Activated CD4-positive, alpha-beta T cell treated with anti-CD3 and anti-CD28 coated beads, Interleukin-2, amount 50 U/mL, for 48 hours (primary cell): ENCODE results near the gene SSPN.
"Not testable (repeated sequence)": the region's sequence is repeated elsewhere in the genome, so short reads cannot be mapped to it uniquely, and the experiment has no call there.

Experiments
- DNase-seq, 2 experiments: peaks; one replicate each; pipeline ENCODE4 v3.0.0-alpha.2; 2020

SSPN gene

DNA sequence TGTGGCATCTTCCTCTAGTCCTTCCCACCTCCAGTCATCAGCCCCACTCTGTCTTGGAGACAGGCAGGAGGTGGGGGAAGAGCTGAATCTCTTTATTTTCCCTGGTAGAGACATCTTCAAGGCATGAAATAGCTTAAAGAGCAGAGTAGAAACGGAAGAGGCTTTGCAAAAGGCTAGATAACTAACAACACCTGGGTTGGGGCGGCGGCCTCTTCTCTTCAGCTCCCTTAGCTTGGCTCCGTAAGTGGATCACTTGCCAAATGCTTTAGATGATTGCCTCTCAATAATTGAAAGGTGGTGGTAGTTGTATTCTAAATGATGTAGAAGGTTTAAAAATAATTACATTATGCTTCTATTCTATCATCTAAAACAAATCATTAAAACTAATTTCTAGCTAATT, 36.1 kb downstream of the SSPN start:
- no peak for DNase-seq

DNA sequence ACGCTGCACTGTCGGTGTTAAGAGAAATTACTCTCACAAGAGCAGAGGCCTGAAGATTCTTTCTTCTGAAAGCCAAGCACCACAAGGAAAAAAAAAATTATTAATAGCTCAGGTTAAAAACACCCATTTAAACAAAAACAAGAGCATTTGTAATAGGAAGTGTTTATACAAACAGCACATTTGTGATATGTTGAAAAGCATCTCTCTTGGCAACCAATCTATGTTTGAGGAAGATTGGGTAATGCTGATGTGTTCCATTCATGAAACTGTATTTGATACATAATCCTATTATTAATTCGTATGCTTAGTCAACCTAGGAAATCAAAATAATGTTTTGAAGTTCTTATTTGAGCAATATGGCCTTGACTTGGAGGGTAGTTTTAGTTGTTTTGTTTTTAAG, 36.5 kb downstream of the SSPN start:
- DNase-seq, result no peak

DNA sequence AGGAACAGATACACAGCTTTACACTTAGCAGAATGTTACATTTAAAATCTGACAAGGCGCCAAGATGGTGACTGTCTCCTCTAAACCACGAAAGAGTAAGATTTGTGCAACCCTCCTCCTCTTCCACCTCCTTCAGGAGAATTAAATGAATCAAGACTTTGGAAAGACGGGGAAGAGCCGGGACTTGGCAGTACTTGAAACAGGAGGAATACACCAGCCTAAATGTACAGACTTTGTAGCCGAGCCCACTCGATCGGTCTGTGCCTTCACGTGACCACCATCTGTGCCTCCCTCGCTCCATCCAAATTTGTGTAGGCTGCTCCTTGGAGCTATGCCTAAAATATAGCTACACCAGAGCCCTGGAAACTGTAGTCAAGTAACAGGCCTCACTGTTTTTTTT, 38.3 kb downstream of the SSPN start:
- no peak for DNase-seq

DNA sequence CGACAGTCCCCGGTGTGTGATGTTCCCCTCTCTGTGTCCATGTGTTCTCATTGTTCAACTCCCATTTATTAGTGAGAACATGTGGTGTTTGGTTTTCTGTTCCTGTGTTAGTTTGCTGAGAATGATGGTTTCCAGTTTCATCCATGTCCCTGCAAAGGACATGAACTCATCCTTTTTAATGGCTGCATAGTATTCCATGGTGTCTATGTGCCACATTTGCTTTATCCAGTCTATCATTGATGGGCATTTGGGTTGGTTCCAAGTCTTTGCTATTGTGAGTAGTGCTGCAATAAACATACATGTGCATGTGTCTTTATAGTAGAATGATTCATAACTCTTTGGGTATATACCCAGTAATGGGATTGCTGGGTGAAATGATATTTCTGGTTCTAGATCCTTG, 40.1 kb downstream of the SSPN start:
- DNase-seq, result not testable (repeated sequence)

DNA sequence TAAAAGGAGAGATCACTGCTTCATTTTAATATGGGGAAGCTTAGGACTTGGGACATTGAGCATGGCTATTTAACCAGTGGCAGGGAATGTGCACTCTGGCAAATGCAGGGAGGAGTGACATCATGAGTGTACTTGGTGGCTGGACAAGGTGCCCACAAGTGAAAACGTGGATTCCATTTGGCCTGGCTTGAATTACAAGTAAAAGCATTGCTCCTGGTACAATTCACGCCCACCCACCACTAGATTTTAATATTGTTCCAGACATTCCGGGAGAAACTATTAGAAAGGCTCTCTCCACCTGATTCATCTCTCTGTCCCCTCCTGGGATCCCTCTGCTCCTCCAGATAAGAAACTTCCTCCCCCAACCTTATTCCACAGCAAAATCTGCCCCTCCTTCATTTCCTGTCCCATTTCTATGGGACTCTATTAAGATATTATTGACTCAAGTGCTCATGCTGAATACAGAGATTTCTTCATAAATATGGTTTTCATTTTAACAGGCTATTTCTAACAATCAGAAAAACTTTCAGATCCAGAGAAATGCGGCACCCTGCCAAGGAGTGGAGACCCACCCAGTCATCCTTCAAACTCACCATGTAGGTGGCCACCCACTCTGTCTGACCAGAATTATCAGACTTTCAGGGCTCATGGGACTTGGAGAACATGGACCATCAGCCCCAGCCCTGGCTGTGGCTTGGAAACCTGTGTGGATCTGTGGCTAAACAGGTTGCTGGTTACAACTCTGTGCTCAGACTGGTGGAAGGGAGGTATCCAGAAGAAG, 43.2 kb downstream of the SSPN start:
- DNase-seq, result no peak

DNA sequence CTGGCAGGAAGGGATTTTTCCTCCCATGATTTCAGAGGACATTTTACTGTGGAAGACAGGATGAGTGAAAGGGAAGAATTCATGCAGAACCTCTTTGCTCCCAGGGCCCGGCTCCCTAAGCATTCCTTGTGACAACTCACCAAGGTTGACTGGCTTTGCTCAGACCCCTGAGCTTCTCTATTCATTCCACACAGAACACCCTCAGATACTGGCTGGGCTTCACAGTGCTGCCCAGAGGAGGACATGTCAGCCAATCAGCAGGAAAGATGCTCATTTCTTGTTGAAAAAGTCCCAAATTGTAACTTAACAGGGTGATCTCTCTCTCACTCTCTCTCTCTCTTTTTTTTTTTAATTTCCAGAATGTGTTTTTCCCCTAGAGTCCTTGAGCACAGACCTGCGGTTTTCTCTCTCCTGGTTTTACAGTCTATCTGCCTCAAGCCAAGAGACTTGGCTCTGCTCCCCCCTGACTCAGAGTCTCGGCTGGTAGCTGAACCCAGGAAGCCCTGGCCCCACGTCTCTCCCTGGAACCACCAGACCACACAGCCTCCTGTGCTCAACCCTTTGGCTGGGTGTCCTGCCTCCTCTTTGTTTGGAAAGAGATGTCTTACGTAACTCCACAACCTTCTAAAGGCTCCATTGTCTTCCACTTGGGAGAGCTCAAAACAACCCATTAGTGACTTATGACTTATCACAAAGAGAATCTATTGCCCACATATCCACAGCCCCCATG, 43.9 kb downstream of the SSPN start:
- DNase-seq, result no peak

DNA sequence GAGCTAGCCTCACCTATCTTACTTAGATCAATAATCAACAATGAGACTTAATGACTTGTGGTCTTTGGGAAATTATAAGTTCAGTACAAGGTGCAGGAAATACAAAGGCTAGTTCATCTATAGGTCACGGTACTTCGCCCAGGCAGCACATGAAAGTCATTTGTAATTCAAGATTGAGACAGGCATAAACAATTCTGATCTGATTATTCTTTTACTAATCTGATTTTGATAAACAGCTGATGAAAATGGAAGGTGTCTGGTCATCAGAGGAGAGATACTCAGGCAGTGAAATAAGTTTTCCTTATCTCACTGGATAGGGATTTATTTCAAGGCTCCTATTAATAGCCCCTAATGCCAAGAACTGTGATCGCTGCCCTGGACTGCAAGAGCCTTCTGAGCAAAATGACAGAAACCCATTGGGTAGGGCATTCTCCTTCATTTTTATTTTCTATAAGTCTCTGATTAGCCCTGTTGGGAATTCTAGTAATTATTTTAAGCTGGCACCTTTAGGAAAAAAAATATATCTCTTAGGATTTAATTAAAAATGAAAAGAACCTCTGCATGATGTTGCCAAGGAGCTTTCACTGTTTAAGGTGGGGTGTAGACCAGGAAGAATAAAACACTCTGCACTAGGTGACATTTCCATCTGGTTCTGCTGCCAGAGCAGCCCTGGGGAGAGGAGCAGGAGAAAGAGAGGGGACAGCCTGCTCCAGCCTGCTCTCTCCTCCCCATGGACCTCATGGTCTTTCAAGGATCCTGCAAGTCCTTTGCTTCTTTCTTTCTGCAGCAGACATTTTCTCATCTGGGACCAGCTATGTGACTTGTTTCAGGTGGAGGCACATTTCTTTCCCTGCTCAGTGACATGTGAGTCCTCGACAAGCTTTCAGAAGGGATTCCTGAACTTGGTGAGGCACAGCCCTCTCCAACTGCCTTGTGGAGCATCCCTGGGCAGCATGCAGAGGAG, 44.8 kb downstream of the SSPN start:
- no peak for DNase-seq

DNA sequence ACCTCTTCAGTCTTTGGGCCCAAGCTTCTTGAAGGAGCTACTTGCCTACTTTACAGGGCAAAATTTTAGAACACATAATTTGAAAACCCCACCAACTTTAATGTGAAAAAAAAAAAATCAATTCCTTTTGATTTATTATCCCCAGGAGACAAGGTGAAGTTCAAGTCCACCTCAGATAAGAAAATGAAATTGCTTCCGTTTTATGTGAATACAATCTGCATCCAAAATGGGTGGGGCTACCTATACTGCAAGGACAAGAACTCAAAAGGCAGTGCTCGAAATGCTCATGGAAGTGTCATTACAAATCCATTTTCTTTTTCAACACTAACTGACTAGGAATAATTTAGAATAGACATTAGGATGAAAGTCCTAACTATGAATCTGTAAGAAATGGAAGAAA, 45.7 kb downstream of the SSPN start:
- DNase-seq, result no peak

DNA sequence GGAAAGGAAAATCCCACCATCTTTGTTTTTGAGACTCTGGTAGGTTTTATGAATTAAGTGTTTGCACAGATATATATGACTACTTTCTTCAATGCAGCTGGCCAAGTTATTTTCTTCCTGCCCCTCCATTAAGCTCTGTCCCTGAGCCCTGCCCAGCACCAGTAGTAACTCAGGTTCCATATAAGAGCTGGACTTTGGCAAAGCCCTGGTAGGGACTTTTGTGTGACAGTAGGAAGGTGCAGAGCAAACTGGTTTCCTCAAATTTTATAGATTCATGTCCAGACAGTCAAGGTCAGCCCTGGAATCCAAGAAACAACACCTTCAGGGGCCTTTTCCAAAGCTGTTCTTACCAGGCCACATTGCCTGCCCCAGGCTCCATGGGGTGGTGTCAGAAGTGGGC, 47.3 kb downstream of the SSPN start:
- no peak for DNase-seq

DNA sequence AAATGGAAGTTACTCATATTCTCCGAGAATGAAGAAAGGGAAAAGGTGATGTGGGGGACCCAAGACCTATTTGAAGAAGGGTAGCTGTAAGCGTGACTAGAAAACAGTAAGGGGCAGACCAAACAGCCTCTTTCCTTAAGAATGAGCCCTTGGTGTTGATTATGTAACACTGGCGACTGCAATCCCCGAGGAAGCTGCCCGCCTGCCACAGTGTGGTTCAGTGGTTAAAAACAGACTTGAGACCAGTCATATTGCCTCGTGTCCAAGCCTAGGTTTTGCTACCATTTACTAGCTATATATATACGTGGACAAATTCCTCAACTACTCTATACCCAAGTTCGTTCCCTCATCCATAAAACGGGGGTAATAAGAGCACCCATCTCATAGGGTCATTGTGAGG, 49.1 kb downstream of the SSPN start:
- DNase-seq, result no peak

DNA sequence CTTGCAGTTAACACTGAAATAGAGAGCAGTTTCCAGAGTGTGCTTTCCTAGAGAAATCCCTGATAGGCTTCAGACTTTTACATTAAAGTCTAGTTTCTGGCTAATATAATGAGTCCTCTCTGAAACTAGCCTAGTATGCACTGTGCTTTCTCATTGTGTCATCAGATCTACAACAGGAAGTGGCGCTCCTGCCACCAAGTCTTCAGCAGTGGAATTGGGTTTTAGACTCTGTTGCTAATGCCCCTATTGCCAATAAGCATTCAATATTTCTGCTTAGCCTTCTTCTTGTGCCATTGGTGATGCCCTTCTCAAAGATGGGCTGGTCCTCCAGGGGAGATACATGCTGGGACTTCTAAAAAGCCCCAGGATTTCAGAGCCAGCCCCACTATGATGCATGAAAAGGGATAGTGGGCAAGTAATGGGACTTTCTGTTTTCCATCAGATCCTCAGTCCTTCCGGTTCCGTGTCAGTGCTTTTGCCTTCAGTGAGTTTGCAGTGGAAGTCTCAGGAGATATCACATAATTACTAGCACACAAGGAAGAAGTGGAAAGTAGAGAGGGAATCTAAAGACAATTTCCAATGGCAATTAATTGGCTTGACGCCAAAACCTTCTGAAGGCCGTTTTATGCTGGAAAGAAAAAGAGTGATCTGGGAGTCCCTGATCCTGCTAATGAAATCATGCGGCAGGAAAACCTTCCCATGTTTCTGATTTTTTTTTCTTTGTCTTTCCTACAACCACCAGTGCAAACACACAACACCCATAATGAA, 50.0 kb downstream of the SSPN start:
- DNase-seq, result no peak

DNA sequence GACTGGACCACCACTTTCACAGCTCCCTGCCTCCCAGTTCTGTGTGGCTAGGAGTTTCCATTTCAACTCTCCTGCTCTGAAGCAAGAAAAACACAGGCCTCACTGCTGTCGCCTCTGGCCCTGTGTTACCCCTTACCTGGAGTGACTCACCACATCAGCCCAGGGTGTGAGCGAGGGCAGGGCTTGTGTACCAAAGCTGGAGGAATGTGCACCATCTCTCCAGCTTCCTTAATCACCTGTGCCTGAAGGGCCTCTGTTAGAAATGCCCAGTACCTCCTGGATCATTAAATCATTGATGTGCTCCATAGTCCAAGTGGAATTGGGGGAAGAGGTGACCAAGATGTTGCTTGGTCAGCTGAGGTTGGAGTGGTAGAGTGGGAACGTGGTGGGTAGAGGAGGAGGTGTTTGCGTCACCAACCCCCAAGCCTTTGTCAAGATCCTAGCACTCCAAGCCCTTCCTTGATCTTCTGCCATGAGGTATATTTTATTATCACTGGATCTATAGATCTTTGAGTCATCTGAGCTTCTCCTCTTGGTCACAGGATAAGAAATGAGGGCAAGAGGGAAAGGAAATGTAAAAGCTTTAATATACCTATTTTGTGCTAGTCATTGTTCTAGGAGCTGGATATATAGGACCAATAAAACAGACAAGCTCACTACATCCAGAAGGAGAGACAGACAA, 51.3 kb downstream of the SSPN start:
- no peak for DNase-seq

DNA sequence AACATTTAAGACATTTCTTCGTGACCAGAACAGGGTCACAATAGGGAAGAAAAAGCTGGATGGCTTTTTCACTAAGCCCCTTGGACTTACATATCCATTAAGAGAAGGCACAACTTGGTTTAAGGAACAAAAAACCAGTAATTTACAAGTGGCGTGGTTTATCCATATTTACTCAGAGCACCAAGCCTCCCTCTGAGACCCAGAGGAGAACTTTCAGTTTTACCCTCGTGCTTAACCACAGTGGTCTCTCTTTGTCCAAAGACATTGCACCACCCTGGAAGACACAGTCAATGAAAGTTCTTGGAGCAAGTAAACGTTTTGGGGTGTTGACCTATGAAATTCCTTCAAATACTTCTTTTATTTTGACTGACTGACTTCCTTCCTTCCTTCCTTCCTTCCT, 52.5 kb downstream of the SSPN start:
- no peak for DNase-seq

DNA sequence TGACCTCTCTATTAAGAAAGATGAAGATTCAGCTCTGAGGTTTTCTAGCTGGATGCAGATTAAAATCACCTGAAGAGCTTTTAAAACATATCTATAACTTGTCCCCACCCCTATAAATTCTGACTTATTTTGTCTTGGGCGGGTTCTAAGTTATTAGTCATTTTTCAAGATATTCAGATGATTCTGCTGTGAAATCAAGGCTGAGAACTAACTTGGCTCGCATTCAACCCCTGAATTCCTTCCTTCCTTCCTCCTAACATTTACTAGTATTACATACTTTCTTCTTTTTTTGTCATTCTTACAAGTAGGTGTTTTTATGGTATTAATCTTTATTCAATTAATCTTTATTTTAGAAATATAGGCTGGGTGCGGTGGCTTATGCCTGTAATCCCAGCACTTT, 55.4 kb downstream of the SSPN start:
- DNase-seq, result no peak

DNA sequence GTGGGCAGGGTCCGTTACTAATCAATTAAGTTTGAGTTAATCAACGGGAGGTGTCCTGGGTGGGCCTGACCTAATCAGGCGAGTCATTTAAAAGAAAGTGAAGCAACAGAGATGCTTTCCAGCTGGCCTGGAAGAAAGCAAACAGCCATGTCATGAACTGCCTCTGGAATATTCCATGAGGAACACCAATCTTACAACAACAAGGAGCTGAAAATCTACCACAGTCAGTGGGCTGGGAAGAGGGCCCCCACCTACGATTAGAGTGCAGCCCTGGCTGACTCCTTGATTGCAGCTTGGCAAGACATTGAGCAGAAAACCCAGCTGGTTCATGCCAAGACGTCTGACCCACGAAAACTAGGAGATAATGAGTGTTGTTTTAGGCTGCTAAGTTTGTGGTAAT, 56.2 kb downstream of the SSPN start:
- no peak for DNase-seq

DNA sequence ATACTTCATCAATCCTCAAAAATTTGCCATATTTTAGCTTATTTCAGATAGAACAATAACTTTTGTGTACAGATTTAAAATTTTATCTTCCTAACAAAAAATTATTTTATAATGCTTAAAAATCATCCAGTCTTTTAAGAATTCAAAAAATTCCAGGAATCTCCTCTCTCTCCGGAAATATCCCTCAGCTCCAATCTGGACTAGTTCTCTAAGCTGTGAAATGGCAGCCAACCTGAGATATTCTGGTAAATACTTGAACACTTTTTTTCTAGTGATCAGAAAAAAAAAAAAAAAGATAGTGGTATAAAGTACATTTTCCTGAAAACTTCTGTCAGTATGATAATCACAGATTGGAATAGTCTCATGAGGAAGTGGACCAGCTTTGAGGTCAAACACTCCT, 57.6 kb downstream of the SSPN start:
- DNase-seq, result no peak

DNA sequence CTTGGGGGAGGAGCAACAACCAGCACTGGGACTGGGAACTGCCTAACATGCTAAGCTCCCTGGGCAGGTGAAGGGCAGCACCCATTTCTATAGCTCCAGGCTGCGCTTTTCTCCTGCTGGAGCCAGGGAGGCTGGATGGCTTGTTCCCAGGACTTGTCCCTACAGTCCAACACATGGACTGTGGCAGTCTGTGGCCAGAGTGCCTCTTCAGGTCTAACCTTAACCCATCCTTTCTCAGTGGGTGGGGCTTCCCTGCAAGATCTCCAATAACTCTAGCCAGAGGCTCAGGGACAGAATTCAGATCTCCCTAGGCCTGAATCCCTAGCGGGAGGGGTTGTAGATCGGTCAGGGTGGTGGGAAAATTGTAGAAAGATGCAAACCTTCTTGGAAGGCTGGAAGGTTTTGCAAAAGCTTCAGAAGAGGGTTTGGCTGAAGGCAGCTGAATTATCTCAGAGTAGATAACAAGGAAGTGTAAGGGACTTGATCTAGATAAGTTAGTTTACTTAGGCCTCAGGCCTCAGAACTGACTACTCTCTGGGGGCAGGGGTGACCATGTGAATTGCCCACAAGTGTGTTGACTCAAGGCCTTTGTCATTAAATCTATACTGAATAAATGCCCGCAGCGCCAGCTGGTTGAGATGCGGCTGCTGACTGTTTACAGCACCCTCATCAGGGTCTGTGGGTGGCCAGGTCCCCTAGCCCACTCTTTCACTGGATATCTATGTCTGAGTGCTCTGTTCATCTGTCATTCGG, 60.7 kb downstream of the SSPN start:
- DNase-seq, result no peak

DNA sequence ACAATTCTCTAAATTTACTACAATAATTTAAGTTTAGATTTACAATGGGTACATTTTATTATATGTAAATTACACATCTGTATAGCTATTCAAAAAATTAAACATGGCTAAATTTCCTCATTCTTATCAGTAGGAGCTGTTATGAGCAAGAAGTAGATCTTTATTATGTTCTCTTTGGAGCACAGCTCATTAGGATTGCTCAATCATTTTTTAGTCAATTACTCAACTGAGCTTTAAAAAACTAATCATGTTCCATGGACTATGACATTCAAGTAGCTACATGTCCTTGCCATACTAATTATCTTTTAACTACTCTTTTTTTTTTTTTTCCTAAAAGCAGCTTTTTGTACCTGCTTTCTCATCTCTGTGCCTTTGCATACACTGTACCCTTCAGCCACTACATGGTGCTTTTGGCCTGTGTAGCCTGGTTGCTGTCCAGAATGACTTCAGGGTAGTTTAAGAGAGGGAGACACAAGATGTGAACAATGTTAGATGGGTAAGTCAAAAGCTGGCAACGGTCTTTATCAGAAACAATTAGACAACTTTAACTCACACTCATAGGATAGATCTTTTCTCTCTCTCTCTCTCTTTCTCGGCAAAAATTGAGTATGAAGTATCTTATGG, 69.0 kb downstream of the SSPN start:
- no peak for DNase-seq

DNA sequence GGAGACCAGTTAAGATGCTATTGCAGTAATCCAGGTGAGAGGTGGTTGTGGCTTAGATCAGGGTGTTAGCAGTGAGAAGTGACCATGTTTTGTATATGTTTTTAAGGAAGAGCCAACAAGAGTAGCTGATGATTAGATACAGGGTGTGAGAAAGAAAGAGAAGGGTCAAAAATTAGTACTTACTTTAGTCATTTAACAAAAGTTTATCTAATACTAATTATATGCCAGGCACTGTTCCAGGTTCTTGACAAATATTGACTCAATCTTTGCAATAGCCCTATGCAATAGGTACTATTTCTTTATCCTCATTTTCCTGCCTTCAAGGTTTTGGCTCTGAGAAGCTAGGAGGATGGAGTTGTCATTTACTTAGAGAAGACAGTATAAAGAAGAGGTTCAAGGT, 70.2 kb downstream of the SSPN start:
- no peak for DNase-seq

DNA sequence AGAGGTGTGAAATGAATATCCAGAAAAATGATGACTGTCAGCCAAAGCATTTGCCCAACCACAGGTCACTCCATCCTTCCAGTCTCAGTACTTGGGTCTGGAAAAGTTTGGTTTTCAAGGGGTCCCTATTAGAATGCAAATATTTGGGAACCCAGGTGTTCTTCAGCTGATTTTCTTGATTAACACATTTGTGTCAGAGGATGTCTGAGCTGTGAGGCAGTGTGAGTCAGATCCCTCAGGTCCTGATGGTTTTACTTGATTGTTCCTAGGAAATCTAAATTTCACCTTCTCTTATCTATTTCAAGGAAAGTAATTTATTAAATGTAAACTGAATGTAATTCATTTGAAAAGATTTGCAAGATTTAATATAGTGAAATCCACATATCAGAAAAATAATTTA, 71.5 kb downstream of the SSPN start:
- DNase-seq, result no peak
